Renal cortical epithelial cell (primary cell): Measurements from ENCODE around the gene ADAMTS13. TPM values are rescaled to one million over a fixed set of nuclear protein-coding genes. Genes with fewer than 3 reads are reported as not detected.
"Not testable (repeated sequence)": the region's sequence is repeated elsewhere in the genome, so short reads cannot be mapped to it uniquely, and the experiment has no call there.

Source experiments
- DNase-seq: peaks from one replicate; pipeline ENCODE4 v3.0.0-alpha.2; 2011; ENCODE audit warnings: low read depth
- total RNA-seq: library from RNA; depleted of rRNA; stranded (reverse); fragments of >200 nt; gene quantifications from 2 replicates; pipeline ENCODE4 v1.2.3, GENCODE V29; 2014

ADAMTS13 gene
- total RNA-seq, 1 donor from 2014 or later: 6.0 TPM

- DNase-seq: not testable (repeated sequence)
Measured at GRCh38 chr9:133392308-133392707, 29.9 kb upstream of the ADAMTS13 start.

GRCh38 chr9:133393399-133393798 is 28.8 kb upstream of the ADAMTS13 start:
- no peak for DNase-seq

- DNase-seq: no peak
Measured at GRCh38 chr9:133394687-133395271, 27.4 kb upstream of the ADAMTS13 start.

- no peak for DNase-seq
Measured at GRCh38 chr9:133396952-133397351, 25.2 kb upstream of the ADAMTS13 start.

- no peak for DNase-seq
Measured at GRCh38 chr9:133397370-133397769, 24.8 kb upstream of the ADAMTS13 start.

- DNase-seq: no peak
Measured at GRCh38 chr9:133397895-133398294, 24.3 kb upstream of the ADAMTS13 start.

GRCh38 chr9:133400292-133400691 is 21.9 kb upstream of the ADAMTS13 start:
- DNase-seq: no peak

- no peak for DNase-seq
Measured at GRCh38 chr9:133401588-133401987, 20.6 kb upstream of the ADAMTS13 start.

GRCh38 chr9:133402689-133403088 is 19.5 kb upstream of the ADAMTS13 start:
- no peak for DNase-seq

- DNase-seq: peak; percentile 23
Measured at GRCh38 chr9:133403766-133404453, 18.3 kb upstream of the ADAMTS13 start.

GRCh38 chr9:133404454-133405002 is 17.6 kb upstream of the ADAMTS13 start:
- no peak for DNase-seq

- no peak for DNase-seq
Measured at GRCh38 chr9:133405508-133406438, 16.4 kb upstream of the ADAMTS13 start.

GRCh38 chr9:133406480-133407307 is 15.5 kb upstream of the ADAMTS13 start:
- peak; percentile 40 for DNase-seq

GRCh38 chr9:133408042-133408441 is 14.1 kb upstream of the ADAMTS13 start:
- DNase-seq: no peak

- DNase-seq: no peak
Measured at GRCh38 chr9:133415170-133415569, 7.0 kb upstream of the ADAMTS13 start.

- peak; percentile 59 for DNase-seq
Measured at GRCh38 chr9:133417541-133418461, 4.4 kb upstream of the ADAMTS13 start, which contains the start of gene REXO4. TSS of gene REXO4 (minus strand) at chr9:133418010. CDS start at chr9:133417844, 166 bp downstream.

GRCh38 chr9:133419005-133419404 is 3.2 kb upstream of the ADAMTS13 start:
- no peak for DNase-seq

GRCh38 chr9:133420392-133420827 is 1.8 kb upstream of the ADAMTS13 start:
- DNase-seq: no peak

- no peak for DNase-seq
Measured at GRCh38 chr9:133423216-133423615, 1.0 kb downstream of the ADAMTS13 start.

GRCh38 chr9:133424187-133424586 is 2.0 kb downstream of the ADAMTS13 start:
- no peak for DNase-seq
